WTC11 (cell line): ENCODE results near the gene CCDC167.

Source experiments
- ATF3 ChIP-seq: sonication (generic); formaldehyde crosslinking; conservative IDR thresholded peaks from 2 replicates; pipeline ENCODE4 v1.8.1; 2022; ENCODE audit warnings: mild to moderate bottlenecking, missing genetic modification reagents
- CREB1 ChIP-seq: sonication (generic); formaldehyde crosslinking; IDR thresholded peaks from 2 replicates; pipeline ENCODE4 v1.8.0; 2023; ENCODE audit warnings: mild to moderate bottlenecking, missing genetic modification reagents
- CTCF ChIP-seq: fragments of 200-600 bp; IDR thresholded peaks from 2 replicates; pipeline ENCODE4 v1.8.0; 2022; ENCODE audit warnings: antibody characterized with exemption
- E2F5 ChIP-seq: sonication (generic); formaldehyde crosslinking; IDR thresholded peaks from 2 replicates; pipeline ENCODE4 v1.8.1; 2022; ENCODE audit warnings: mild to moderate bottlenecking, moderate library complexity, missing genetic modification reagents
- ETV6 ChIP-seq: sonication (generic); formaldehyde crosslinking; IDR thresholded peaks from 2 replicates; pipeline ENCODE4 v1.8.1; 2022; ENCODE audit warnings: mild to moderate bottlenecking, missing genetic modification reagents
- FOXK1 ChIP-seq: sonication (generic); formaldehyde crosslinking; IDR thresholded peaks from 2 replicates; pipeline ENCODE4 v1.8.0; 2022; ENCODE audit warnings: mild to moderate bottlenecking, moderate library complexity, missing genetic modification reagents
- KAT7 ChIP-seq: sonication (generic); formaldehyde crosslinking; IDR thresholded peaks from 2 replicates; pipeline ENCODE4 v1.8.1; 2023; ENCODE audit warnings: missing genetic modification reagents, mild to moderate bottlenecking, borderline replicate concordance
- MAX ChIP-seq: sonication (generic); formaldehyde crosslinking; IDR thresholded peaks from 2 replicates; pipeline ENCODE4 v1.8.0; 2022; ENCODE audit warnings: mild to moderate bottlenecking, missing genetic modification reagents
- NR1H2 ChIP-seq: sonication (generic); formaldehyde crosslinking; IDR thresholded peaks from 2 replicates; pipeline ENCODE4 v1.9.0; 2021; ENCODE audit warnings: mild to moderate bottlenecking, moderate library complexity, missing genetic modification reagents
- PRDM15 ChIP-seq: sonication (generic); formaldehyde crosslinking; IDR thresholded peaks from 2 replicates; pipeline ENCODE4 v1.8.0; 2022; ENCODE audit warnings: missing genetic modification reagents
- TEAD4 ChIP-seq: sonication (generic); formaldehyde crosslinking; IDR thresholded peaks from 2 replicates; pipeline ENCODE4 v1.8.0; 2022; ENCODE audit warnings: mild to moderate bottlenecking, missing genetic modification reagents
- USF2 ChIP-seq: sonication (generic); formaldehyde crosslinking; IDR thresholded peaks from 2 replicates; pipeline ENCODE4 v1.8.1; 2023; ENCODE audit warnings: mild to moderate bottlenecking, missing genetic modification reagents, moderate library complexity
- ZBTB21 ChIP-seq: sonication (generic); formaldehyde crosslinking; IDR thresholded peaks from 2 replicates; pipeline ENCODE4 v1.8.1; 2023; ENCODE audit warnings: mild to moderate bottlenecking, missing genetic modification reagents, borderline replicate concordance

- no peak for TF ChIP-seq ZBTB21 (CRISPR knock-in tag)
- no peak for TF ChIP-seq MAX
- TF ChIP-seq USF2 (CRISPR knock-in tag): no peak
- TF ChIP-seq CTCF: no peak
- no peak for TF ChIP-seq CREB1
- TF ChIP-seq ETV6 (CRISPR knock-in tag): no peak
- no peak for TF ChIP-seq TEAD4
- TF ChIP-seq ATF3: no peak
- no peak for TF ChIP-seq PRDM15 (CRISPR knock-in tag)
- no peak for TF ChIP-seq NR1H2
- TF ChIP-seq E2F5 (CRISPR knock-in tag): no peak
- TF ChIP-seq FOXK1: no peak
- TF ChIP-seq KAT7 (CRISPR knock-in tag): no peak
Measured at GRCh38 chr6:37452522-37452921, 47.2 kb downstream of the CCDC167 start.
